Right lobe of liver (tissue), 6 donors: ENCODE results near the gene ENDOV. TPM values are rescaled to one million over a fixed set of nuclear protein-coding genes. Genes with fewer than 3 reads are reported as not detected.

Source experiments
- ATAC-seq, 4 donors: fragments of 200-7000 bp; cut with Tn5 transposase; one replicate each; pipeline ENCODE4 v1.9.1; 2020; ENCODE audit warnings: mild to moderate bottlenecking in 4 of 4, moderate library complexity in 4 of 4
- DNase-seq, 3 donors: peaks; one replicate each; pipeline ENCODE4 v3.0.0-alpha.2; 2020
- H3K27ac ChIP-seq, 3 donors: fragments of 200-600 bp; one replicate each; pipeline ENCODE4 v1.8.0; 2022
- H3K27me3 ChIP-seq, 2 donors: fragments of 200-600 bp; one replicate each; pipeline ENCODE4 v1.8.0; 2022
- H3K36me3 ChIP-seq, 4 donors: fragments of 200-600 bp; sonication (generic) in 1 of 4; one replicate each; pipeline versions ENCODE4 v1.5.1 to v1.8.0; 2017 to 2022; ENCODE audit warnings: control low read depth in 1 of 4
- H3K4me1 ChIP-seq, 4 donors: fragments of 200-600 bp; sonication (generic) in 1 of 4; one replicate each; pipeline versions ENCODE4 v1.5.1 to v1.8.0; 2017 to 2022; ENCODE audit warnings: control low read depth in 1 of 4
- H3K4me3 ChIP-seq, 3 donors: fragments of 200-600 bp; one replicate each; pipeline ENCODE4 v1.8.0; 2022
- H3K9me3 ChIP-seq, 4 donors: fragments of 200-600 bp; sonication (generic) in 1 of 4; one replicate each; pipeline versions ENCODE4 v1.5.1 to v1.8.0; 2017 to 2022; ENCODE audit warnings: control low read depth in 1 of 4
- CTCF ChIP-seq, 4 donors: fragments of 200-600 bp in 3 of 4; fragments of 450-650 bp in 1 of 4; IDR thresholded peaks; one replicate each; pipeline versions ENCODE4 v1.5.1 to v1.8.0; 2016 to 2022; ENCODE audit warnings: antibody characterized with exemption in 4 of 4, mild to moderate bottlenecking in 2 of 4
- POLR2A ChIP-seq: fragments of 450-650 bp; IDR thresholded peaks from one replicate; pipeline ENCODE4 v1.6.1; 2017; ENCODE audit warnings: antibody characterized with exemption, mild to moderate bottlenecking
- WGBS: methylation state at CpG from one replicate; pipeline ENCODE4 v1.1.6; 2018; ENCODE audit warnings: low coverage, low lambda C conversion rate; ENCODE audit not compliant: insufficient coverage; ENCODE audit errors: missing lambda C conversion rate; 5-methylcytosine and 5-hydroxymethylcytosine counted together
- intact Hi-C, 2 donors: fragments of 100-400 bp; cut with DNase I; formaldehyde crosslinking; loops; one replicate each; pipeline versions ENCODE4 v1.11.2 to v1.14.1; 2022
- total RNA-seq, 6 experiments: library from RNA; depleted of rRNA in 2 of 6; stranded (reverse); fragments of >200 nt in 2 of 6; fragmentation: NEBNext Ultra II Directional in 3 of 6; extraction: Animal tissue kit (Norgen Biotek cat#: 25700) in 3 of 6; gene quantifications; one replicate each; pipeline versions ENCODE4 v1.1.0 to v1.2.4, GENCODE V29; 2016 to 2023
- donor health status: DM: no; HTN: yes; CAD: no.
- donor health status: DM: no; HTN: no; CAD: no.
- donor health status: DM: no; HTN: no; CAD: no.
- donor health status: DM: no; HTN: yes; CAD: no.
- donor health status: DM: no; HTN: yes; CAD: no.

The ENDOV gene
- total RNA-seq, 6 experiments from 2014 or later: 6.8 to 14.1 (median 11.3) TPM

- Histone ChIP-seq H3K4me1 (no peaks in the 10 kb centered on the region), H3K36me3 (no peaks in the 10 kb centered on the region), H3K27me3 (no peaks in the 10 kb centered on the region), H3K9me3 (no peaks in the 10 kb centered on the region), H3K4me3 (no peak overlapping the region), H3K27ac (no peak overlapping the region)
- ATAC-seq (no peak), DNase-seq (no peak)
- WGBS: 60% methylated on average over 3 of the region's 20 CpGs
- TF ChIP-seq CTCF (IDR thresholded peaks at IDR 0.05) (no peak), POLR2A (no peak)
- intact Hi-C loops: no loop called here
Observed at GRCh38 chr17:80461528-80462160, 46.7 kb downstream of the ENDOV start.

GRCh38 chr17:80463784-80464400 is 48.9 kb downstream of the ENDOV start:
- H3K27me3 ChIP-seq: no peaks in the 10 kb centered on the region

GRCh38 chr17:80464486-80464885 is 49.5 kb downstream of the ENDOV start:
- H3K27ac ChIP-seq: no peak overlapping the region
- no peak for TF ChIP-seq CTCF (IDR thresholded peaks at IDR 0.05)
- TF ChIP-seq POLR2A: no peak
- ATAC-seq: no peak
- no peaks in the 10 kb centered on the region for H3K4me1 ChIP-seq
- DNase-seq: no peak
- no peaks in the 10 kb centered on the region for H3K36me3 ChIP-seq
- no peaks in the 10 kb centered on the region for H3K27me3 ChIP-seq
- WGBS: no CpG with 5 or more reads among the region's 8 CpGs
- intact Hi-C loops: no loop called here
- H3K4me3 ChIP-seq: no peak overlapping the region
- H3K9me3 ChIP-seq: no peaks in the 10 kb centered on the region

More at GRCh38 chr17:80463784-80464400, 48.9 kb downstream of the ENDOV start:
- no peaks in the 10 kb centered on the region for H3K9me3 ChIP-seq
- H3K36me3 ChIP-seq: no peaks in the 10 kb centered on the region
- no peak for ATAC-seq
- intact Hi-C loops: no loop called here
- no peak overlapping the region for H3K4me3 ChIP-seq
- WGBS: 55% methylated on average over 2 of the region's 13 CpGs
- TF ChIP-seq POLR2A (no peak), CTCF (IDR thresholded peaks at IDR 0.05) (no peak)
- no peak overlapping the region for H3K27ac ChIP-seq
- no peaks in the 10 kb centered on the region for H3K4me1 ChIP-seq
- no peak for DNase-seq

GRCh38 chr17:80465327-80465974 is 50.5 kb downstream of the ENDOV start:
- Histone ChIP-seq H3K4me3 (no peak overlapping the region), H3K27ac (no peak overlapping the region), H3K9me3 (no peaks in the 10 kb centered on the region), H3K27me3 (no peaks in the 10 kb centered on the region), H3K4me1 (no peaks in the 10 kb centered on the region), H3K36me3 (no peaks in the 10 kb centered on the region)
- no peak for ATAC-seq
- intact Hi-C loops: no loop called here
- no peak for DNase-seq
- WGBS: 77% methylated on average over 9 of the region's 20 CpGs
- TF ChIP-seq CTCF (IDR thresholded peaks at IDR 0.05) (no peak), POLR2A (no peak)
